SU-DHL-6 (cell line): Measurements from ENCODE around the gene IGFBP7.

Experiments
- H2AFZ ChIP-seq: fragments of 200-600 bp; sonication (generic); 2 replicates; pipeline ENCODE4 v1.6.1; 2014; ENCODE audit warnings: low read depth, mild to moderate bottlenecking, moderate library complexity, mixed read lengths, antibody characterized with exemption, low read length; ENCODE audit not compliant: severe bottlenecking
- H3F3A ChIP-seq: fragments of 200-600 bp; shearing (Covaris generic); 2 replicates; pipeline ENCODE4 v1.6.0; 2016; ENCODE audit warnings: antibody characterized with exemption, mild to moderate bottlenecking; ENCODE audit not compliant: insufficient read depth
- H3K27ac ChIP-seq: fragments of 200-600 bp; sonication (generic); 2 replicates; pipeline ENCODE4 v1.5.1; 2016; ENCODE audit warnings: low read depth, mild to moderate bottlenecking, low read length, moderate library complexity, mixed read lengths
- H3K27me3 ChIP-seq: fragments of 200-600 bp; sonication (generic), shearing (Covaris generic); 2 replicates; pipeline ENCODE4 v1.6.0; 2014; ENCODE audit warnings: mild to moderate bottlenecking, low read length
- H3K36me3 ChIP-seq: fragments of 200-600 bp; sonication (generic); 2 replicates; pipeline ENCODE4 v1.6.1; 2014; ENCODE audit warnings: mild to moderate bottlenecking, low read length, mixed read lengths
- H3K4me2 ChIP-seq: fragments of 300-600, 200-600 bp; shearing (Covaris generic), sonication (generic); 2 replicates; pipeline ENCODE4 v1.6.0; 2014; ENCODE audit warnings: low read length, low read depth, mild to moderate bottlenecking; ENCODE audit not compliant: poor library complexity, severe bottlenecking
- H3K4me3 ChIP-seq: fragments of 200-600 bp; sonication (generic); 2 replicates; pipeline ENCODE4 v1.5.1; 2014; ENCODE audit warnings: antibody characterized with exemption, low read length, mild to moderate bottlenecking, mixed read lengths; ENCODE audit not compliant: insufficient read depth, poor library complexity, severe bottlenecking
- H3K79me2 ChIP-seq: fragments of 200-600 bp; sonication (generic); 2 replicates; pipeline ENCODE4 v1.6.1; 2014; ENCODE audit warnings: mild to moderate bottlenecking, low read length, moderate library complexity; ENCODE audit not compliant: insufficient read depth
- H3K9ac ChIP-seq: fragments of 200-600 bp; sonication (generic); 2 replicates; pipeline ENCODE4 v1.7.0; 2014; ENCODE audit warnings: mild to moderate bottlenecking, low read length
- H3K9me2 ChIP-seq: fragments of 200-600 bp; sonication (generic); replicated peaks from 2 replicates; pipeline ENCODE4 v1.6.1; 2014; ENCODE audit warnings: low read length; ENCODE audit not compliant: insufficient read depth
- H3K9me3 ChIP-seq: fragments of 200-600 bp; sonication (generic); 2 replicates; pipeline ENCODE4 v1.6.1; 2014; ENCODE audit warnings: low read length, mixed read lengths; ENCODE audit not compliant: insufficient read depth
- H4K20me1 ChIP-seq: fragments of 200-600 bp; sonication (generic); 2 replicates; pipeline ENCODE4 v1.6.1; 2014; ENCODE audit warnings: low read depth, mild to moderate bottlenecking, antibody characterized with exemption, low read length, moderate library complexity, mixed read lengths
- CTCF ChIP-seq: fragments of 200-600 bp; sonication (generic); IDR thresholded peaks from one replicate; pipeline ENCODE4 v1.5.1; 2017; ENCODE audit warnings: antibody characterized with exemption, mild to moderate bottlenecking, low read length, moderate library complexity; ENCODE audit not compliant: insufficient read depth, poor library complexity, severe bottlenecking
- EZH2phosphoT487 ChIP-seq: fragments of 200-600 bp; sonication (generic), shearing (Covaris generic); conservative IDR thresholded peaks from 2 replicates; pipeline ENCODE4 v1.6.1; 2018; ENCODE audit warnings: mild to moderate bottlenecking, antibody characterized with exemption, low read length, moderate library complexity, mixed read lengths

The IGFBP7 gene

GRCh38 chr4:57095956-57096355 is 14.2 kb downstream of the IGFBP7 start:
- H3K9me2 ChIP-seq = no peaks in the 10 kb centered on the region
- H3K9me3 ChIP-seq = no peaks in the 10 kb centered on the region
- H3K79me2 ChIP-seq = no peaks in the 10 kb centered on the region
- H3K27ac ChIP-seq = no peak overlapping the region
- TF ChIP-seq EZH2phosphoT487 (no peak), CTCF (no peak)
- H4K20me1 ChIP-seq = no peaks in the 10 kb centered on the region
- no peak overlapping the region for H3K4me3 ChIP-seq
- no peaks in the 10 kb centered on the region for H3K27me3 ChIP-seq
- H3F3A ChIP-seq = no peaks in the 10 kb centered on the region
- no peak overlapping the region for H3K9ac ChIP-seq
- H3K4me2 ChIP-seq = no peak overlapping the region
- H3K36me3 ChIP-seq = no peaks in the 10 kb centered on the region
- no peak overlapping the region for H2AFZ ChIP-seq

GRCh38 chr4:57095245-57095644 is 14.9 kb downstream of the IGFBP7 start:
- Histone ChIP-seq H3K4me3 (no peak overlapping the region), H3K9ac (no peak overlapping the region), H3K27ac (no peak overlapping the region), H3K9me3 (no peaks in the 10 kb centered on the region), H3K4me2 (no peak overlapping the region), H3K9me2 (no peaks in the 10 kb centered on the region), H3K27me3 (no peaks in the 10 kb centered on the region), H4K20me1 (no peaks in the 10 kb centered on the region), H3K79me2 (no peaks in the 10 kb centered on the region), H3F3A (no peaks in the 10 kb centered on the region), H3K36me3 (no peaks in the 10 kb centered on the region), H2AFZ (no peak overlapping the region)
- TF ChIP-seq EZH2phosphoT487 (no peak), CTCF (no peak)

GRCh38 chr4:57094832-57095223 is 15.4 kb downstream of the IGFBP7 start:
- Histone ChIP-seq H3K9me3 (no peaks in the 10 kb centered on the region), H3K27ac (no peak overlapping the region), H3K79me2 (no peaks in the 10 kb centered on the region), H3K4me2 (no peak overlapping the region), H3K27me3 (no peaks in the 10 kb centered on the region), H4K20me1 (no peaks in the 10 kb centered on the region), H3K36me3 (no peaks in the 10 kb centered on the region), H2AFZ (no peak overlapping the region), H3K4me3 (no peak overlapping the region), H3K9ac (no peak overlapping the region), H3F3A (no peaks in the 10 kb centered on the region), H3K9me2 (no peaks in the 10 kb centered on the region)
- no peak for TF ChIP-seq CTCF
